Ishikawa (cell line): ENCODE measurements around the gene TGFBR3.
A peak's percentile ranks its signal among the peaks of the same experiment; 100 is the strongest.

ENCODE experiments used
- CEBPB ChIP-seq: IDR thresholded peaks from 2 replicates; pipeline ENCODE4 v1.6.1; 2012
- CREB1 ChIP-seq: IDR thresholded peaks from 2 replicates; pipeline ENCODE4 v1.6.1; 2012; ENCODE audit warnings: low read depth
- EGR1 ChIP-seq: IDR thresholded peaks from 2 replicates; pipeline ENCODE4 v1.6.1; 2012
- EP300 ChIP-seq: IDR thresholded peaks from 2 replicates; pipeline ENCODE4 v1.6.1; 2012; ENCODE audit warnings: borderline replicate concordance
- FOXM1 ChIP-seq: IDR thresholded peaks from 2 replicates; pipeline ENCODE4 v1.6.1; 2012; ENCODE audit warnings: low read depth, borderline replicate concordance
- NFIC ChIP-seq: IDR thresholded peaks from 2 replicates; pipeline ENCODE4 v1.6.1; 2012
- RAD21 ChIP-seq: IDR thresholded peaks from 2 replicates; pipeline ENCODE4 v1.6.1; 2012; ENCODE audit warnings: low read depth
- TAF1 ChIP-seq: IDR thresholded peaks from 2 replicates; pipeline ENCODE4 v1.6.1; 2012; ENCODE audit warnings: low read depth, mild to moderate bottlenecking
- TCF12 ChIP-seq: IDR thresholded peaks from 2 replicates; pipeline ENCODE4 v1.6.1; 2012; ENCODE audit warnings: low read depth
- TEAD4 ChIP-seq: IDR thresholded peaks from 2 replicates; pipeline ENCODE4 v1.6.1; 2012
- YY1 ChIP-seq: IDR thresholded peaks from 2 replicates; pipeline ENCODE4 v1.6.1; 2012; ENCODE audit warnings: low read depth
- ZBTB7A ChIP-seq: IDR thresholded peaks from 2 replicates; pipeline ENCODE4 v1.6.1; 2012; ENCODE audit warnings: low read depth
- TF ChIP-seq, protein P1 (sequence below): IDR thresholded peaks from 2 replicates; pipeline ENCODE4 v1.6.1; 2012; ENCODE audit warnings: low read depth, mild to moderate bottlenecking
- TF ChIP-seq, protein P2 (sequence below): IDR thresholded peaks from 2 replicates; pipeline ENCODE4 v1.6.1; 2012
- TF ChIP-seq, protein P3 (sequence below): IDR thresholded peaks from 2 replicates; pipeline ENCODE4 v1.6.1; 2012

Gene TGFBR3

DNA sequence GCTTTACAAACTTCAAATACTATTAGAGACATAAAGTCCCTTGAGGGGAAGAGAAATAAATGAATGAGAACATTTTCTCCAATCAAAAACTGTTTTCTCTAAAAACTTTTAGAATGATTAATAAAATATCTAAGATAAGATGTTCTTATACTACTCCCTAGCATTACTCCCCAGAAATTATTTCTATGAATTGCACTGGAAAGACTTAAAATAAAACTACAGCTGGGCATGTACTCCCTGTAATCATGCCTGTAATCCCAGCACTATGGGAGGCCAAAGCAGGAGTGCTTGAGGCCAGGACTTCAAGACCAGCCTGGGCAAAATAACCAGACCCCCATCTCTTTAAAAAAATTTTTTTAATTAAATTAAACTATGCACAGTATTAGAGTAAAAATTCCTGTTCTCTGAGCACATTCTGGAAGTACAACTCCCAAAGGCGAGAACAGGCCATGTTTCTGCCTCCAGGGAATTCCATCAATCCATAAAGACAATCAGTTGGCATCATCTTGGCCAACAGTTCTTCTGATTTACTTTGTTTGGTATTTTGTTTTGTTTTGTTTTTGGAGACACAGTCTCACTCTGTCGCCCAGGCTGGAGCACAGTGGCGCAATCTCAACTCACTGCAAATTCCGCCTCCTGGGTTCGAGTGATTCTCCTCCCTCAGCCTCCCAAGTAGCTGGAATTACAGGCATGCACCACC, 77.9 kb downstream of the TGFBR3 start:
- TF ChIP-seq ZBTB7A: no peak
- no peak for TF ChIP-seq TEAD4
- TF ChIP-seq TAF1: no peak

DNA sequence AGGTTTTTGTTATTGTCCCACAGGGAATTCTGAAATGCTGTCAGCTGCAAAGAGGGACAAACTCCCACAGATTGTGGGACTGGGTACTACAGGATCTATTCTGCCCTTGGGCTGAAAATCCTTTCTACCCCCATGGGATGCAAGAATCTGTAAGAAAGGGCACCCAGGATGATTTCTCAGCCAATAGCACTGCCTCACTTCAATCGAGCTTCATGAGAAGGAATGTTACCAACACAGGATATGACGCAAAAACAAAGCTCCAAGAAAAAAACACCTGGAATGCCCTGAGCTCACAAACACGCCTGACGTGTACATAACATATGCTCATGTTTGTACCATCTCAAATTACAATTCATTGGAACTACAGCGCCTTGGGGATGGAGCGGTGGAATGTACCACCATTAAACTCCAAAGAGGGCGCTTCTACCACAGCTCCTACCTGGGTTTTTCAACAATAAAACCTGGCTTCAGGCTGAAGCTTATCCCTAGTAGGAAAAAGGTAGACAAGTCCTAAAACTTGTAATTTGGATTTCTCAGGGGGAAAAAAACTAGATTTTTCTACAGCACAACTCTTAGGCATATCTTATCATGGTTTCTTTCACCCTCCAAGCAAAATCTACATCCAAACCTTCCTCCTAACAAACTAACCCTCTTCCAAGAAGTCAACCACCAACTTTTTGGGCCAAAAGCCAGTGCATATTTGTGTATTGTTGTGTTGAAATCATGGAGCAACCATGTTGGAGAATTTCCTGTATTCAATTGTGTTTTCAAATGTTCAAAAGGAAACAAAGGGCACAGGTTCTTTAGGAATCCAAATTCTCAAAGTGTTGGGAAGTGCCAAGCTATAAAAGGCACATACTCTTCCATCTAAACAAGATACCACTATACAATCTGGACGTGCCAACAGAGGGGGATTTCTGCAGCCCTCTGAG, 78.9 kb downstream of the TGFBR3 start:
- TF ChIP-seq FOXM1: no peak
- TF ChIP-seq EGR1: no peak
- no peak for TF ChIP-seq YY1
- no peak for TF ChIP-seq NFIC
- TF ChIP-seq RAD21: no peak
- no peak for TF ChIP-seq ZBTB7A
- TF ChIP-seq EP300: no peak
- TF ChIP-seq, protein P1, sequence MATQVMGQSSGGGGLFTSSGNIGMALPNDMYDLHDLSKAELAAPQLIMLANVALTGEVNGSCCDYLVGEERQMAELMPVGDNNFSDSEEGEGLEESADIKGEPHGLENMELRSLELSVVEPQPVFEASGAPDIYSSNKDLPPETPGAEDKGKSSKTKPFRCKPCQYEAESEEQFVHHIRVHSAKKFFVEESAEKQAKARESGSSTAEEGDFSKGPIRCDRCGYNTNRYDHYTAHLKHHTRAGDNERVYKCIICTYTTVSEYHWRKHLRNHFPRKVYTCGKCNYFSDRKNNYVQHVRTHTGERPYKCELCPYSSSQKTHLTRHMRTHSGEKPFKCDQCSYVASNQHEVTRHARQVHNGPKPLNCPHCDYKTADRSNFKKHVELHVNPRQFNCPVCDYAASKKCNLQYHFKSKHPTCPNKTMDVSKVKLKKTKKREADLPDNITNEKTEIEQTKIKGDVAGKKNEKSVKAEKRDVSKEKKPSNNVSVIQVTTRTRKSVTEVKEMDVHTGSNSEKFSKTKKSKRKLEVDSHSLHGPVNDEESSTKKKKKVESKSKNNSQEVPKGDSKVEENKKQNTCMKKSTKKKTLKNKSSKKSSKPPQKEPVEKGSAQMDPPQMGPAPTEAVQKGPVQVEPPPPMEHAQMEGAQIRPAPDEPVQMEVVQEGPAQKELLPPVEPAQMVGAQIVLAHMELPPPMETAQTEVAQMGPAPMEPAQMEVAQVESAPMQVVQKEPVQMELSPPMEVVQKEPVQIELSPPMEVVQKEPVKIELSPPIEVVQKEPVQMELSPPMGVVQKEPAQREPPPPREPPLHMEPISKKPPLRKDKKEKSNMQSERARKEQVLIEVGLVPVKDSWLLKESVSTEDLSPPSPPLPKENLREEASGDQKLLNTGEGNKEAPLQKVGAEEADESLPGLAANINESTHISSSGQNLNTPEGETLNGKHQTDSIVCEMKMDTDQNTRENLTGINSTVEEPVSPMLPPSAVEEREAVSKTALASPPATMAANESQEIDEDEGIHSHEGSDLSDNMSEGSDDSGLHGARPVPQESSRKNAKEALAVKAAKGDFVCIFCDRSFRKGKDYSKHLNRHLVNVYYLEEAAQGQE: no peak
- TF ChIP-seq CEBPB: no peak
- TF ChIP-seq, protein P2, sequence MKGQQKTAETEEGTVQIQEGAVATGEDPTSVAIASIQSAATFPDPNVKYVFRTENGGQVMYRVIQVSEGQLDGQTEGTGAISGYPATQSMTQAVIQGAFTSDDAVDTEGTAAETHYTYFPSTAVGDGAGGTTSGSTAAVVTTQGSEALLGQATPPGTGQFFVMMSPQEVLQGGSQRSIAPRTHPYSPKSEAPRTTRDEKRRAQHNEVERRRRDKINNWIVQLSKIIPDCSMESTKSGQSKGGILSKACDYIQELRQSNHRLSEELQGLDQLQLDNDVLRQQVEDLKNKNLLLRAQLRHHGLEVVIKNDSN: no peak
- TF ChIP-seq TEAD4: peak; percentile 32; the same call in 1 of the 2 replicates
- TF ChIP-seq CREB1: peak; percentile 64

DNA sequence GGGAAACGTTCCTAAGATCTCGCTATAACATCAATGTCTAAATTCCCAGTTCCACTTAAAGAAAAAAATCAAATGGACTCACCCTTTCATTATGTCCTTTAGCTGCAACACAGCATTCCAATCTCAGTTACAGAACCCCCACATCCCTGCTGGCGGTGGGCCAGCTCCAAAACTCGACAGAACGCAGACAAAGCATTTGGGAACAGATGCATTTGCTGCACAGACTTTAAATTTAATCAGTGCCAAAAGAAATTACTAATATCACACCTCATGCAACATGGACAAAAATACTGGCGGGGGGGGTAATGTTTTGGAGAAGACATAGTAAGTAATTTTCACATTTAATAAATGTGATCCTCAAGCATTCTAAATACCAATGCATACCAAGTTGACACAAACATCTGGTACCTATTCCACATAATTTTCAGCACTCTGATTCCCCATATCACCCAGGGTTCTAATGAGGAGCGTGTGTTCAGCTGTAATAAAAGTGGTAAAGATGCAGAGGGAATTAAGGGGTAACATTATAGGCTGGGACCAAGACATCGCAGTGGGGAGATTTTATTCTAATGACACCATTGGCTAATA, 79.7 kb downstream of the TGFBR3 start:
- TF ChIP-seq, protein P1: no peak
- TF ChIP-seq TEAD4 (no peak), CEBPB (no peak), ZBTB7A (no peak), RAD21 (no peak), TCF12 (no peak)
- TF ChIP-seq, protein P2: no peak
- TF ChIP-seq, protein P3, sequence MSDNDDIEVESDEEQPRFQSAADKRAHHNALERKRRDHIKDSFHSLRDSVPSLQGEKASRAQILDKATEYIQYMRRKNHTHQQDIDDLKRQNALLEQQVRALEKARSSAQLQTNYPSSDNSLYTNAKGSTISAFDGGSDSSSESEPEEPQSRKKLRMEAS: no peak

DNA sequence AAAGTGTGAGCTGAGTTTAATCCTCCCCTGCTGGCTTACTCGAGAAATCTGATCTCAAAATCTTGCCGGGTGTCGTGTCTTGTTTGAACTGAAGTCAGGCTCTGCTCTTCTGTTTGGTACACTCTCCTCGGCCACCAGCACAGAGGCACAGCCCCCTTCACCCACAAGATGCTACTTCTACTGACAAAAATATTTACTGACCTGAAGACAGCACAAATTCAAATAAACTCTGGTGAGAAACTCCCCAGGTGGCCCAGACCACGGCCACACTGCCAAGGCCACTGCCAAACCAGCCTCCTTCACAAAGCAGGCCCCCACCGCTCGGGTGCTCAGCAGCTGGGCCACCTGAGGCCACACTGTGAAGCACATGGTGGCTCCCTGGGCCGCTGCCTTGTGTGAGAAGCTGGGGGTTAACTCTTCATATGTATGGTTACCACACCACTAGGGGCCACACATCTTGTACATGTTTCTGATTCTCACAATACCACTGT, 80.6 kb downstream of the TGFBR3 start:
- TF ChIP-seq EP300: no peak
- no peak for TF ChIP-seq ZBTB7A
- TF ChIP-seq, protein P3: 0 out of 2 replicates have a peak, but pooled peaks have one; percentile 30
- no peak for TF ChIP-seq RAD21

DNA sequence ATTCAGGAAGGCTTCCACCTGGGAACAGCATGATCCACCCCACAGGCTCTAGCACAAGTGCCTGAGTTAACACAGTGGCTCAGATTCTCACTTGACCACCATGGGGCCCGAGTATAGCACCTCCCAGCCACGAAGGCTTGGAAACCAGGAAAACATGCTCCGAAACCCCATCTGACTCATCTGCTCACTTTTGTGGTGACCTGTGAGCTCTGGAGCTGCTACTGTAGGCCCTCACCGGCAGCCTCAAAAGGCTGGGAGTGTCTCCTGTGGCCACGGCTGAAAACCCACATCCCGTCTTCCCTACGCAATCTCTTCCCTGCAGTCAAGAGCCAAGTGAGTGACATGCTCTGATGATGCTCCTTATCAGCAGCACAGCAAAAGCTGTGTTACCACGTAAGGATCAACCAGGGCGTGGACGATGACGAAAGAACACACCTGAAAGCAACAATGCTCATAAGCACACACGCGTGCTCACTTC, 81.4 kb downstream of the TGFBR3 start:
- TF ChIP-seq TAF1 (no peak), TCF12 (no peak), RAD21 (no peak), ZBTB7A (no peak), CREB1 (no peak), NFIC (no peak), FOXM1 (no peak), YY1 (no peak)
- TF ChIP-seq, protein P1: no peak
- TF ChIP-seq, protein P3: no peak
